GM23338 (cell line): ENCODE measurements around the gene C19orf25. TPM values are rescaled to one million over a fixed set of nuclear protein-coding genes. Genes with fewer than 3 reads are reported as not detected.

Experiments used
- ATAC-seq: fragments of 200-7000 bp; cut with Tn5 transposase; 3 replicates; pipeline ENCODE4 v1.9.1; 2020
- DNase-seq: peaks from one replicate; pipeline ENCODE4 v3.0.0-alpha.2; 2015; ENCODE audit warnings: low spot score
- H2AFZ ChIP-seq: fragments of 200-600 bp; sonication (generic); 2 replicates; pipeline ENCODE4 v1.8.0; 2016; ENCODE audit warnings: antibody characterized with exemption, mild to moderate bottlenecking, moderate library complexity
- H3F3A ChIP-seq: fragments of 200-600 bp; sonication (generic); replicated peaks from 2 replicates; pipeline ENCODE4 v1.8.0; 2017; ENCODE audit warnings: antibody characterized with exemption, mixed run types, low read depth
- H3K27ac ChIP-seq: fragments of 200-600 bp; sonication (generic); 2 replicates; pipeline ENCODE4 v1.6.1; 2016; ENCODE audit warnings: low read depth
- H3K27me3 ChIP-seq: fragments of 200-600 bp; sonication (generic); 2 replicates; pipeline ENCODE4 v1.8.0; 2016; ENCODE audit warnings: mild to moderate bottlenecking, mixed run types, moderate library complexity; ENCODE audit not compliant: insufficient read depth
- H3K36me3 ChIP-seq: fragments of 200-600 bp; sonication (generic); 2 replicates; pipeline ENCODE4 v1.8.0; 2016; ENCODE audit warnings: mild to moderate bottlenecking; ENCODE audit not compliant: insufficient read depth
- H3K4me1 ChIP-seq: fragments of 200-600 bp; sonication (generic); 2 replicates; pipeline ENCODE4 v1.8.0; 2016; ENCODE audit warnings: mild to moderate bottlenecking, moderate library complexity; ENCODE audit not compliant: insufficient read depth
- H3K4me2 ChIP-seq: fragments of 200-600 bp; sonication (generic); 2 replicates; pipeline ENCODE4 v1.7.1; 2017; ENCODE audit warnings: mixed run types
- H3K4me3 ChIP-seq: fragments of 200-600 bp; sonication (generic); 2 replicates; pipeline ENCODE4 v1.6.1; 2016; ENCODE audit warnings: mixed run types
- H3K79me2 ChIP-seq: fragments of 200-600 bp; sonication (generic); replicated peaks from 2 replicates; pipeline ENCODE4 v1.8.0; 2017; ENCODE audit warnings: mild to moderate bottlenecking; ENCODE audit not compliant: insufficient read depth
- H3K9me2 ChIP-seq: fragments of 200-600 bp; sonication (generic); 2 replicates; pipeline ENCODE4 v1.8.0; 2017; ENCODE audit not compliant: insufficient read depth
- H4K20me1 ChIP-seq: fragments of 200-600 bp; sonication (generic); replicated peaks from 2 replicates; pipeline ENCODE4 v1.8.0; 2017; ENCODE audit warnings: mild to moderate bottlenecking; ENCODE audit not compliant: insufficient read depth
- H3K27ac Mint-ChIP-seq: 2 replicates; pipeline ENCODE4 v1.8.0; 2020; ENCODE audit warnings: inconsistent platforms, mild to moderate bottlenecking, moderate library complexity, mixed read lengths
- H3K27me3 Mint-ChIP-seq: 3 replicates; pipeline ENCODE4 v1.8.0; 2022; ENCODE audit warnings: low read depth, mild to moderate bottlenecking, moderate library complexity, mixed read lengths, inconsistent platforms; ENCODE audit not compliant: insufficient read depth, poor library complexity
- H3K36me3 Mint-ChIP-seq: 3 replicates; pipeline ENCODE4 v1.8.0; 2021; ENCODE audit warnings: low read depth, mild to moderate bottlenecking, inconsistent platforms, moderate library complexity, mixed read lengths
- H3K4me1 Mint-ChIP-seq: 3 replicates; pipeline ENCODE4 v1.8.0; 2020; ENCODE audit warnings: mild to moderate bottlenecking, inconsistent platforms, mixed read lengths
- H3K4me3 Mint-ChIP-seq: 3 replicates; pipeline ENCODE4 v1.8.0; 2021; ENCODE audit warnings: moderate library complexity, mild to moderate bottlenecking, inconsistent platforms, mixed read lengths
- H3K9me3 Mint-ChIP-seq: 3 replicates; pipeline ENCODE4 v1.8.0; 2020; ENCODE audit warnings: moderate library complexity, mild to moderate bottlenecking, inconsistent platforms, mixed read lengths
- CREB1 ChIP-seq: fragments of 250-450 bp; sonication (Bioruptor Pico); IDR thresholded peaks from 2 replicates; pipeline ENCODE4 v1.5.0; 2020; ENCODE audit warnings: low read depth, mild to moderate bottlenecking, moderate library complexity
- EZH2 ChIP-seq: fragments of 200-600 bp; sonication (generic); IDR thresholded peaks from one replicate; pipeline ENCODE4 v1.8.0; 2017; ENCODE audit warnings: antibody characterized with exemption, mild to moderate bottlenecking, low read depth; ENCODE audit not compliant: unreplicated experiment
- EZH2phosphoT487 ChIP-seq: fragments of 200-600 bp; sonication (generic); IDR thresholded peaks from one replicate; pipeline ENCODE4 v1.8.1; 2018; ENCODE audit warnings: antibody characterized with exemption; ENCODE audit not compliant: unreplicated experiment
- JUNB ChIP-seq: IDR thresholded peaks from one replicate; pipeline ENCODE4 v1.6.1; 2016; ENCODE audit warnings: antibody characterized with exemption; ENCODE audit not compliant: unreplicated experiment
- NANOG ChIP-seq: IDR thresholded peaks from 2 replicates; pipeline ENCODE4 v1.6.1; 2016; ENCODE audit warnings: antibody characterized with exemption, borderline replicate concordance
- POLR2AphosphoS5 ChIP-seq: IDR thresholded peaks from 2 replicates; pipeline ENCODE4 v1.6.1; 2016; ENCODE audit warnings: antibody characterized with exemption, low read depth
- ZNF114 ChIP-seq: fragments of 250-450 bp; sonication (Bioruptor Pico); IDR thresholded peaks from 2 replicates; pipeline ENCODE4 v1.5.0; 2020; ENCODE audit warnings: mild to moderate bottlenecking, moderate library complexity
- ZNF331 ChIP-seq: fragments of 250-450 bp; sonication (Bioruptor Pico); IDR thresholded peaks from 2 replicates; pipeline ENCODE4 v1.5.0; 2020; ENCODE audit warnings: low read depth, mild to moderate bottlenecking, moderate library complexity
- polyA plus RNA-seq: library from polyadenylated mRNA; unstranded; fragments of >200 nt; fragmentation: Nextera tagmentation; extraction: Ambion mirVana; gene quantifications from 2 replicates; pipeline ENCODE4 v1.2.1, GENCODE V29; 2016
- total RNA-seq: library from RNA; depleted of rRNA; stranded (reverse); fragments of >200 nt; shearing (Covaris generic); gene quantifications from 2 replicates; pipeline ENCODE4 v1.2.3, GENCODE V29; 2014
- TF ChIP-seq, protein P1 (sequence below), 2 experiments: fragments of 200-600 bp in 1 of 2; sonication (generic) in 1 of 2; conservative IDR thresholded peaks; 2 replicates each; pipeline versions ENCODE4 v1.5.1 to v1.6.1; 2016 to 2017; ENCODE audit warnings: antibody characterized with exemption in 2 of 2, low read depth in 2 of 2, mild to moderate bottlenecking in 2 of 2, moderate library complexity in 1 of 2
- TF ChIP-seq, protein P2 (sequence below): fragments of 250-450 bp; sonication (Bioruptor Pico); IDR thresholded peaks from 2 replicates; pipeline ENCODE4 v1.5.0; 2020; ENCODE audit warnings: mild to moderate bottlenecking, moderate library complexity
- TF ChIP-seq, protein P3 (sequence below): IDR thresholded peaks from 2 replicates; pipeline ENCODE4 v1.6.1; 2016; ENCODE audit warnings: antibody characterized with exemption
- TF ChIP-seq, protein P4 (sequence below): IDR thresholded peaks from one replicate; pipeline ENCODE4 v1.6.1; 2018; ENCODE audit warnings: antibody characterized with exemption; ENCODE audit not compliant: unreplicated experiment

The C19orf25 gene
- total and polyA plus RNA-seq, 2 experiments from 2014 or later: 43.5 to 61.1 TPM

DNA sequence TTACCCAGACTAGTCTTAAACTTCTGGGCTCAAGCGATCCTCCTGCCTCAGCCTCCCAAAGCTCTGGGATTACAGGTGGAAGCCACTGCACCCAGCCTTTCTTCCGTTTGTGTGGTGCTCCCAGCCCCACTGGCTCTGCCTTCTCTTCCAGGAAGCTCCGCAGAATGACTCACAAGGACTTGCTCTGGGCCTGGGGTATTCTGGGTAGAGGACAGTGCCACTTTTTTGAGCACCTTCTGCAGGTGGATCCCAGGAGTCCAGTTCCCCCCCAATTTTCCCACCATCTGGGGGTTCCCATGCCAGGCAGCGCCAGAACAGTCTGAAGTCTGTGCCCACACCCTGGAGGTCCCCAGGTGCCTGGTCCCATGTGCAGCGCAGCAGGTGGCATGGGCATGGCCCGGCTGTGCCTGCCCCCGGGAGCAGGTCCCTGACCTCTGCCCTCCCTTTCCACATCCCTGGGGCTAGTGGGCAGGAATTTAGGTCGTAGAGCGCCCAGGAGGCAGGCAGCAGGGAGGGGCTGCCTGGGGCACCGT, 13.5 kb upstream of the C19orf25 start (continued):
- no peak for TF ChIP-seq ZNF331 (CRISPR knock-in tag)
- no peak for TF ChIP-seq EZH2phosphoT487
- no peak for TF ChIP-seq CREB1 (CRISPR knock-in tag)

DNA sequence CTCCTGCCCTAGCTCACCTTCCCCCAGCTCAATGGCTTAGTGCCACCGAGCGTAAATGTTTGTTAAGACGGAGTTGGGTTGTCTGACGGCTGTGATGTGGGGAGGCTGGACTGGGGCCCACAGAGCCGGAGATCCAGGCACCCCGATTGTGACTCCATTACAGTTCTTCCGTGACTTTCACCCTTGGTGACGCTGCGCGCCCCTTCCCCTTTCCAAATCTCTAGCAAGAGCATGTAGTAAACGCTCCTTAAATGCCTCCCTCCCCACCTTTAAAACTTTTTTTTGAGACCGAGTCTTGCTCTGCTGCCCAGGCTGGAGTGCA, 12.8 kb upstream of the C19orf25 start:
- Mint-ChIP-seq H3K4me3 (peak overlapping the region; percentile 78), H3K27me3 (peaks cover 24% of the 10 kb centered on the region), H3K36me3 (no peaks in the 10 kb centered on the region), H3K27ac (no peak overlapping the region), H3K4me1 (peaks cover 6% of the 10 kb centered on the region), H3K9me3 (no peaks in the 10 kb centered on the region)
- Histone ChIP-seq H2AFZ (no peak overlapping the region), H3F3A (no peaks in the 10 kb centered on the region), H3K4me2 (peak overlapping the region; percentile 82), H3K4me3 (peak overlapping the region; percentile 68), H4K20me1 (no peaks in the 10 kb centered on the region), H3K4me1 (0 out of 2 replicates have a peak, but pooled peaks cover 4% of the 10 kb centered on the region), H3K79me2 (no peaks in the 10 kb centered on the region), H3K27ac (no peak overlapping the region), H3K27me3 (peaks cover 14% of the 10 kb centered on the region), H3K36me3 (no peaks in the 10 kb centered on the region), H3K9me2 (no peaks in the 10 kb centered on the region)
- TF ChIP-seq EZH2: no peak
- no peak for TF ChIP-seq POLR2AphosphoS5
- TF ChIP-seq ZNF331 (CRISPR knock-in tag): no peak
- no peak for TF ChIP-seq EZH2phosphoT487
- TF ChIP-seq JUNB: no peak
- TF ChIP-seq, protein P1, sequence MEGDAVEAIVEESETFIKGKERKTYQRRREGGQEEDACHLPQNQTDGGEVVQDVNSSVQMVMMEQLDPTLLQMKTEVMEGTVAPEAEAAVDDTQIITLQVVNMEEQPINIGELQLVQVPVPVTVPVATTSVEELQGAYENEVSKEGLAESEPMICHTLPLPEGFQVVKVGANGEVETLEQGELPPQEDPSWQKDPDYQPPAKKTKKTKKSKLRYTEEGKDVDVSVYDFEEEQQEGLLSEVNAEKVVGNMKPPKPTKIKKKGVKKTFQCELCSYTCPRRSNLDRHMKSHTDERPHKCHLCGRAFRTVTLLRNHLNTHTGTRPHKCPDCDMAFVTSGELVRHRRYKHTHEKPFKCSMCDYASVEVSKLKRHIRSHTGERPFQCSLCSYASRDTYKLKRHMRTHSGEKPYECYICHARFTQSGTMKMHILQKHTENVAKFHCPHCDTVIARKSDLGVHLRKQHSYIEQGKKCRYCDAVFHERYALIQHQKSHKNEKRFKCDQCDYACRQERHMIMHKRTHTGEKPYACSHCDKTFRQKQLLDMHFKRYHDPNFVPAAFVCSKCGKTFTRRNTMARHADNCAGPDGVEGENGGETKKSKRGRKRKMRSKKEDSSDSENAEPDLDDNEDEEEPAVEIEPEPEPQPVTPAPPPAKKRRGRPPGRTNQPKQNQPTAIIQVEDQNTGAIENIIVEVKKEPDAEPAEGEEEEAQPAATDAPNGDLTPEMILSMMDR (conservative IDR thresholded peaks at IDR 0.05; ENCODE audit: low read depth in 2 of 2): no peak
- TF ChIP-seq, protein P2, sequence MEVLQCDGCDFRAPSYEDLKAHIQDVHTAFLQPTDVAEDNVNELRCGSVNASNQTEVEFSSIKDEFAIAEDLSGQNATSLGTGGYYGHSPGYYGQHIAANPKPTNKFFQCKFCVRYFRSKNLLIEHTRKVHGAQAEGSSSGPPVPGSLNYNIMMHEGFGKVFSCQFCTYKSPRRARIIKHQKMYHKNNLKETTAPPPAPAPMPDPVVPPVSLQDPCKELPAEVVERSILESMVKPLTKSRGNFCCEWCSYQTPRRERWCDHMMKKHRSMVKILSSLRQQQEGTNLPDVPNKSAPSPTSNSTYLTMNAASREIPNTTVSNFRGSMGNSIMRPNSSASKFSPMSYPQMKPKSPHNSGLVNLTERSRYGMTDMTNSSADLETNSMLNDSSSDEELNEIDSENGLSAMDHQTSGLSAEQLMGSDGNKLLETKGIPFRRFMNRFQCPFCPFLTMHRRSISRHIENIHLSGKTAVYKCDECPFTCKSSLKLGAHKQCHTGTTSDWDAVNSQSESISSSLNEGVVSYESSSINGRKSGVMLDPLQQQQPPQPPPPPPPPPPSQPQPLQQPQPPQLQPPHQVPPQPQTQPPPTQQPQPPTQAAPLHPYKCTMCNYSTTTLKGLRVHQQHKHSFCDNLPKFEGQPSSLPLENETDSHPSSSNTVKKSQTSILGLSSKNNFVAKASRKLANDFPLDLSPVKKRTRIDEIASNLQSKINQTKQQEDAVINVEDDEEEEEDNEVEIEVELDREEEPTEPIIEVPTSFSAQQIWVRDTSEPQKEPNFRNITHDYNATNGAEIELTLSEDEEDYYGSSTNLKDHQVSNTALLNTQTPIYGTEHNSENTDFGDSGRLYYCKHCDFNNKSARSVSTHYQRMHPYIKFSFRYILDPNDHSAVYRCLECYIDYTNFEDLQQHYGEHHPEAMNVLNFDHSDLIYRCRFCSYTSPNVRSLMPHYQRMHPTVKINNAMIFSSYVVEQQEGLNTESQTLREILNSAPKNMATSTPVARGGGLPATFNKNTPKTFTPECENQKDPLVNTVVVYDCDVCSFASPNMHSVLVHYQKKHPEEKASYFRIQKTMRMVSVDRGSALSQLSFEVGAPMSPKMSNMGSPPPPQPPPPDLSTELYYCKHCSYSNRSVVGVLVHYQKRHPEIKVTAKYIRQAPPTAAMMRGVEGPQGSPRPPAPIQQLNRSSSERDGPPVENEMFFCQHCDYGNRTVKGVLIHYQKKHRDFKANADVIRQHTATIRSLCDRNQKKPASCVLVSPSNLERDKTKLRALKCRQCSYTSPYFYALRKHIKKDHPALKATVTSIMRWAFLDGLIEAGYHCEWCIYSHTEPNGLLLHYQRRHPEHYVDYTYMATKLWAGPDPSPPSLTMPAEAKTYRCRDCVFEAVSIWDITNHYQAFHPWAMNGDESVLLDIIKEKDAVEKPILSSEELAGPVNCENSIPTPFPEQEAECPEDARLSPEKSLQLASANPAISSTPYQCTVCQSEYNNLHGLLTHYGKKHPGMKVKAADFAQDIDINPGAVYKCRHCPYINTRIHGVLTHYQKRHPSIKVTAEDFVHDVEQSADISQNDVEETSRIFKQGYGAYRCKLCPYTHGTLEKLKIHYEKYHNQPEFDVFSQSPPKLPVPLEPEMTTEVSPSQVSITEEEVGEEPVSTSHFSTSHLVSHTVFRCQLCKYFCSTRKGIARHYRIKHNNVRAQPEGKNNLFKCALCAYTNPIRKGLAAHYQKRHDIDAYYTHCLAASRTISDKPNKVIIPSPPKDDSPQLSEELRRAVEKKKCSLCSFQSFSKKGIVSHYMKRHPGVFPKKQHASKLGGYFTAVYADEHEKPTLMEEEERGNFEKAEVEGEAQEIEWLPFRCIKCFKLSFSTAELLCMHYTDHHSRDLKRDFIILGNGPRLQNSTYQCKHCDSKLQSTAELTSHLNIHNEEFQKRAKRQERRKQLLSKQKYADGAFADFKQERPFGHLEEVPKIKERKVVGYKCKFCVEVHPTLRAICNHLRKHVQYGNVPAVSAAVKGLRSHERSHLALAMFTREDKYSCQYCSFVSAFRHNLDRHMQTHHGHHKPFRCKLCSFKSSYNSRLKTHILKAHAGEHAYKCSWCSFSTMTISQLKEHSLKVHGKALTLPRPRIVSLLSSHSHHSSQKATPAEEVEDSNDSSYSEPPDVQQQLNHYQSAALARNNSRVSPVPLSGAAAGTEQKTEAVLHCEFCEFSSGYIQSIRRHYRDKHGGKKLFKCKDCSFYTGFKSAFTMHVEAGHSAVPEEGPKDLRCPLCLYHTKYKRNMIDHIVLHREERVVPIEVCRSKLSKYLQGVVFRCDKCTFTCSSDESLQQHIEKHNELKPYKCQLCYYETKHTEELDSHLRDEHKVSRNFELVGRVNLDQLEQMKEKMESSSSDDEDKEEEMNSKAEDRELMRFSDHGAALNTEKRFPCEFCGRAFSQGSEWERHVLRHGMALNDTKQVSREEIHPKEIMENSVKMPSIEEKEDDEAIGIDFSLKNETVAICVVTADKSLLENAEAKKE: no peak
- TF ChIP-seq ZNF114 (CRISPR knock-in tag): no peak
- TF ChIP-seq, protein P3, sequence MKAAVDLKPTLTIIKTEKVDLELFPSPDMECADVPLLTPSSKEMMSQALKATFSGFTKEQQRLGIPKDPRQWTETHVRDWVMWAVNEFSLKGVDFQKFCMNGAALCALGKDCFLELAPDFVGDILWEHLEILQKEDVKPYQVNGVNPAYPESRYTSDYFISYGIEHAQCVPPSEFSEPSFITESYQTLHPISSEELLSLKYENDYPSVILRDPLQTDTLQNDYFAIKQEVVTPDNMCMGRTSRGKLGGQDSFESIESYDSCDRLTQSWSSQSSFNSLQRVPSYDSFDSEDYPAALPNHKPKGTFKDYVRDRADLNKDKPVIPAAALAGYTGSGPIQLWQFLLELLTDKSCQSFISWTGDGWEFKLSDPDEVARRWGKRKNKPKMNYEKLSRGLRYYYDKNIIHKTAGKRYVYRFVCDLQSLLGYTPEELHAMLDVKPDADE: no peak
- no peak for TF ChIP-seq NANOG
- TF ChIP-seq, protein P4, sequence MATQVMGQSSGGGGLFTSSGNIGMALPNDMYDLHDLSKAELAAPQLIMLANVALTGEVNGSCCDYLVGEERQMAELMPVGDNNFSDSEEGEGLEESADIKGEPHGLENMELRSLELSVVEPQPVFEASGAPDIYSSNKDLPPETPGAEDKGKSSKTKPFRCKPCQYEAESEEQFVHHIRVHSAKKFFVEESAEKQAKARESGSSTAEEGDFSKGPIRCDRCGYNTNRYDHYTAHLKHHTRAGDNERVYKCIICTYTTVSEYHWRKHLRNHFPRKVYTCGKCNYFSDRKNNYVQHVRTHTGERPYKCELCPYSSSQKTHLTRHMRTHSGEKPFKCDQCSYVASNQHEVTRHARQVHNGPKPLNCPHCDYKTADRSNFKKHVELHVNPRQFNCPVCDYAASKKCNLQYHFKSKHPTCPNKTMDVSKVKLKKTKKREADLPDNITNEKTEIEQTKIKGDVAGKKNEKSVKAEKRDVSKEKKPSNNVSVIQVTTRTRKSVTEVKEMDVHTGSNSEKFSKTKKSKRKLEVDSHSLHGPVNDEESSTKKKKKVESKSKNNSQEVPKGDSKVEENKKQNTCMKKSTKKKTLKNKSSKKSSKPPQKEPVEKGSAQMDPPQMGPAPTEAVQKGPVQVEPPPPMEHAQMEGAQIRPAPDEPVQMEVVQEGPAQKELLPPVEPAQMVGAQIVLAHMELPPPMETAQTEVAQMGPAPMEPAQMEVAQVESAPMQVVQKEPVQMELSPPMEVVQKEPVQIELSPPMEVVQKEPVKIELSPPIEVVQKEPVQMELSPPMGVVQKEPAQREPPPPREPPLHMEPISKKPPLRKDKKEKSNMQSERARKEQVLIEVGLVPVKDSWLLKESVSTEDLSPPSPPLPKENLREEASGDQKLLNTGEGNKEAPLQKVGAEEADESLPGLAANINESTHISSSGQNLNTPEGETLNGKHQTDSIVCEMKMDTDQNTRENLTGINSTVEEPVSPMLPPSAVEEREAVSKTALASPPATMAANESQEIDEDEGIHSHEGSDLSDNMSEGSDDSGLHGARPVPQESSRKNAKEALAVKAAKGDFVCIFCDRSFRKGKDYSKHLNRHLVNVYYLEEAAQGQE: no peak
- ATAC-seq: no peak
- DNase-seq: no peak
